Fibroblast of skin of left biceps (primary cell): ENCODE measurements around the gene OOSP3.
"Not testable (repeated sequence)": the region's sequence is repeated elsewhere in the genome, so short reads cannot be mapped to it uniquely, and the experiment has no call there.

Experiments used
- DNase-seq, 2 experiments: peaks; one replicate each; pipeline ENCODE4 v3.0.0-alpha.2; 2013; ENCODE audit warnings: low read depth in 2 of 2

OOSP3 gene, protein sequence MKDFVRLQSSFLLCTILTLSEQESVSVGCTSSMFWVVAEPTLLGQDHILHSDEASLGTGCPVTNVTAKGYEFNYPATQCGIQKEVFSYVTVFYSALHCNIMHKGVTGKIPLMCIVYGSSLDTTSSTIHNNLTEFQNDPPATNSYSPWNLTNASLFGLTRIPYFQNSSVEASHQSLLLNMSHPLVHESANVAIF

DNA sequence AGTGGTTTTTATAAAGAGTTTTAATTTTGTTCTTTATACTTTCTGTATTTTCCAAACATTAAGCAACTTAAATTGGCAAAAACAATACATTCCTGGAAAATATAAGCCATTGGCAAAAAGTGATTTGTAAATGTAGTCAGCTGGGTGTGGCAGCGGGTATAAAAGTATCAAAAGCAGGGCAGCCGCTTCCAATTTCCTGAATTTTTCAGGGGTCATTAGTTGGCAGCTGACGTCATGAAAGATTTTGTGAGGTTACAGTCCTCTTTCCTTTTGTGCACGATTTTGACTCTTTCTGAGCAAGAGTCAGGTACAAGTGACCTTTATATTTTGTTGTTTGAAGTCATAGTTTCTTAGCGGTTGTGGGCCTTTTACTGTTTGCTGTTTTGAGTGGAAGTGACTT, at the start of gene OOSP3:
TSS of gene OOSP3 (plus strand) at position 208 of the 400 bp plus-strand sequence. CDS start at position 235, 27 bp downstream.
- no peak for DNase-seq

DNA sequence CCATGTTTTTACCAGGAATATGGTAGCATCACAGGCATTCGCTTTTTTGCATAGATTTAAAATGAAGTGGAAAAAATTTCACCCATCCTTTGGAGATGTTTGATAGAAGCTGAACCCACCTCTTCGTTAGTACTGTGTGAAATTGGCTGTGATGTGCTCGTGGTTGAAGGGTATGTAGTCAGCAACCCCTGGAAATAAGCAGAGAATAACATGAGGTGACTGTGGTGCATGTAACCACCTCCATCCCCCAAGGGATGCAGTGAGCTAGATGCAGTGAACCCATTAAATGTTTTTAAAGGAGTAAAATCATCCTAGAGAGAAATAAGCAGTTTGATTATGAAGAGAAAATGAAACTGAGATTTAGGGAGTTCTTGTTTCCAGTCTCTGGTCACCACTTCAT, 49.2 kb upstream of the OOSP3 start:
- no peak for DNase-seq

DNA sequence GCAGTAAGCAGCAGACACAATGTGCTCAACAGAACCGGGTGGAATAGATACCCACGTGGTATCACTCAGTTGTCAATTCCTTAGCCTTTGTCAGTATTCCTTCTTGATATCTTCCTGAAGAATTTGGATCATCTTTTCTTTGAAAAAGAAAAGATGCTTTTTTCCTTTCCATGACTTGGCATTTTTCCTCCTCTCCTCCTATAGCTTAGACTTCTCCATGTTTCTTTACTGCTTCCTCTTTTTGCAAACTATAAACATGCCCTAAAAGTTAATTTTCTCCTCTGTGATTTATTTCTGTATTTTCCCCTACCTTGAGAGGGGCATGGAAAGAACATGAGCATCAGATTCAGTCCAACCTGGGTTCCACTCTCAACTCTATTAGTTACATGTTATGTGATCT, 45.0 kb upstream of the OOSP3 start:
- no peak for DNase-seq

DNA sequence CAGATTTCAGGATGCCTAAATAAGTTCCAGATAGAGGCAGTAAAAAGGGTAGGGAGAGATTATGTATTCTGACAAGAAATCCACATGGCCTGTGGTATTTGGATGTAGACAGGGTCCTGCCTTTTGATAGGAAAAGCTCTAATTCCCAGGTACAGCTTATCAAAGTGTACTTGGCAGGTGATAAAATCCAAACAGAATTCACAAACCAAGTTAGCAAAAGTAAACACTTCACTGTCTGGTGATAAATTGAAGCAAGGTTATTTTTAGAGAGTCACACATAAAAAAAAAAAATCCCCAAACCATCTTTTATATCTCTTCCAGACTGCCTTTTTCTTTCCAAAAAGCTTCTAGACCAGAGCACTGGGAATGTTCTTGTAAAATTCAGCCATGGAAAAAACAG, 39.0 kb upstream of the OOSP3 start:
- DNase-seq = no peak

DNA sequence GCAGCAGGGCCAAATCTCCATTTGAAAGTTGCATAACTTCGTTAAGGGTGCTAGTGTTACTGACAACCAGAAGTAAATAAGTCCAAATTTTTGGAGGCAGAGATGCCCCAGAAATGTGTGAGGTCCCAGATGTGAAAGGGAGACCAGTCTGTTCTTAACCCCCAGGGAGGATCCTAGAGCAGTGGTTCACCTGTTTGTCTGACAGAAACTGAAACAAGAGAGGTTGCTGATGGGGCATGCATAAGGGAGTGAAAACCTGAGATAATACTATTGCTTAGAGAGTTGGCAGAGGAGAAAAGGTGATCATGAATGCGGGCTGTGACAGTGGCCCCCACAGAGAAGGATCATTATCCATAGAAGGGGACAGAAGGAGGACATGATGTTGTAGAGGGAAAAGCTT, 37.1 kb upstream of the OOSP3 start:
- DNase-seq = no peak

DNA sequence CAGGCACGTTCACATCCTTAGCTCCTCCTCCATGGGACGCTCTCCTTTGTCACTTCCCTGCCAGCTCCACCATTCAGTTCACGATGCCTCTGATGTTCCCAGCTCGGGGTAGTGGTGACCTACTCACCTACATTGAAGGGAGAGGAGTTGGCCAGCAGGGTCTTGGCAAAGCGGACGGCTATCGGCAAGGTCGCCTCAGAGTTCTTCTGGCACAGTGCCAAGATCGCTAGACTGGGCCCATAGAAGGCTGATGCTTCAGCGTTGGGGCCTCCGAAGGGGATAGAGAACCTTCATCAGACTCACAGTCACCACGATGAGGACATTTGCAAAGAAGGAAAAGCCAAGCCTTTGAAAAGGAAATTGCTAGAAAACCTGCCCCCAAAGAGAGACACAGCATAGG, 36.3 kb upstream of the OOSP3 start:
- DNase-seq = no peak

DNA sequence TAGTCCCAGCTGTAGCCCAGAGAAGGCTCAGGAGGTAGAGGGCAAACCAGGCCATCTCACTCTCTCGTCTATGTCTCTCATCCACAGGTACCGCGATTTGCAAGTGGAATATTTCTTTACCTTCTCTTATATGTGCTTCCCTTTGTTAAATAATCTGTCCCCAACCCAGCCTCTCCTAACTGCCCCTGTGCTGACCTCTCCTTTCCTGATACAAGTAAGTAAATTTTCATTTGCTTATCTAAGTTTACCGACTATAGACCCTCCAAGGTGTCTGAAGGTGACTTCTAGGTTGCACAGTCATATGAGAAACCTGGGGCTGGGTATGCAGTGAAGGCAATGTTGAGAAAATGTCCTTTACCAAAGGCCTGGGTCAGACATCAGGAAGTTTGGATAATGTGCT, 33.2 kb upstream of the OOSP3 start, which contains the start of gene CBLIF:
TSS of gene CBLIF (minus strand) at position 101 of the 400 bp plus-strand sequence. CDS start at position 55, 46 bp downstream.
- DNase-seq = no peak

DNA sequence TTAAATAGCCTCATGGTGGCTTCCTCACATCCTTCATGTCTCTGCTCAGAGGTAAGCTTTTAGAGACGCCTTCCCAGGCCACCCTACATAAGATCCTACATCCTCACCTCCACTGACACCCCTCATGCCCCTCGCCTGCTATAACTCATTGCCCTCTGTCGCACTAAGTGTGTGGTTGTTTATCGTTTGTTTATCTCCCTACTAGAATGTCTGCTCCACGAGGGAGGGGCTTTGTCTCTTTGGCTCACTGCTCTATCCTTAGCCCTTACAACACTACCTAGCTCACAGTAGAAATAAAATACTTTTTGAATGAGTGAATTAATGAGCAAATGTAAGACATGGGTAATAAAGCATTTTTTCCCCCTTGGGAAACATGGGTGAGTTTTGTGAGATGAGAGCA, 32.0 kb upstream of the OOSP3 start:
- DNase-seq = no peak

DNA sequence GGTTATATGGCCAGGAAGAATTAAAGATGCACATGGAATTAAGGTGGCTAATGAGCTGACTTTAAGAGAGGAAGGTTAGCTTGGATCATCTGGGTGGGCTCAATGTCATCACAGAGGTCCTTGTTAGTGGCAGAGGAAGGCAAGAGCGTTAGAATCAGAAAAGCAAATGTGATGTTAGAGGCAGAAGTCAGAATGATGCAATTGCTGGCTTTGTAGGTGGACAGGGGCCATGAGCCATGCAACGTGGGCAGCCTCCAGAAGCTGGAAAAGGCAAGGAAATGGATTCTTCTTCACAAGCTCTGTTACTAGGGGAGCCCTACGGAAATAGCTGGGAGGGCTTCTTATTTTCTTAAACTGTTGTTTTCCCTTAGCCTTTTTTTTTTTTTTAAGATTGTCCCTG, 31.0 kb upstream of the OOSP3 start:
- no peak for DNase-seq

DNA sequence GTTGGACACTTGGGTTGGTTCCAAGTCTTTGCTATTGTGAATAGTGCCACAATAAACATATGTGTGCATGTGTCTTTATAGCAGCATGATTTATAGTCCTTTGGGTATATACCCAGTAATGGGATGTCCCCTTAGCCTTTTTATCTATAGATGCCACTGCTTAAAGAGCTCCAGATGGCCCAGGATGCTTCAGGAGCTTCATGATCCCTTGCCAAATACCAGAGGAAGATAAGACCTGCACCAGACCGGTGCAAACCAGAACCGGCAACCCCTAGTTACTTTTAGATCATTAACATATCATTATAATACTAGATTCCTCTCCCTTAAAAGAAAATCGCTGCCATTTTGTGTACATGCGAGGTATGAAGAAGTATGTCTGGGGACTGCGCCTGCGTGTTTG, 30.1 kb upstream of the OOSP3 start:
- not testable (repeated sequence) for DNase-seq

DNA sequence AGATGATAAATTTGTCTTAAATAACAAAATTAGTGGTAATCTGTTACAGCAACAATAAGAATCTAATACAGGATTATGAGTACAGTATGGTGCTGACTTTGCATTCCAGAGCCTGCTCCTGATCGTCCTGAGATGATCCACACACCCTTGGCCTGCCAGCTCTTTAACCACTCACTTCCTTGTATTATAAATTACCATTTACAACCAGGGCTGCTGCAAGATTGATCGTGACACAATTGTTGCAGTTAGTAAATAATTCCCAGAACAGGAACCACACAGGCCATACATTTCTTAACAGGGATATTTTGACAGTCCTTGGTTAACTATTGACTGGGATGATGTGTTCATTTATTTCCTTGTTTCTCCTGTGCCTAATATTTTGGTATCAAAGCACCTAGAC, 29.5 kb upstream of the OOSP3 start:
- DNase-seq = no peak

DNA sequence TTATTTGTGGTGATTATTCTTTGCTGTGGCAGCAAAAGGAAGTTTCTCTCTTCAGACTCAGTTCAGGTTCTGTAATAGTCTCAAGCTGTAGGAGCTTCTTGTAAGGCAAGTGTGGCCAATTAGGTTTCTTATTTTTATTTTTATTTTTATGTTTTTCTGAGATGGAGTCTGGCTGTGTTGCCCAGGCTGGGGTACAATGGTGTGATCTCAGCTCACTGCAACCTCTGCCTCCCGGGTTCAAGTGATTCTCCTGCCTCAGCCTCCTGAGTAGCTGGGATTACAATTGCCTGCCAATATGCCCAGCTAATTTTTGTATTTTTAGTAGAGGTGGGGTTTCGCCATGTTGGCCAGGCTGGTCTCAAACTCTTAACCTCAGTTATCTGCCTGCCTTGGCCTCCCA, 29.0 kb upstream of the OOSP3 start:
- not testable (repeated sequence) for DNase-seq

DNA sequence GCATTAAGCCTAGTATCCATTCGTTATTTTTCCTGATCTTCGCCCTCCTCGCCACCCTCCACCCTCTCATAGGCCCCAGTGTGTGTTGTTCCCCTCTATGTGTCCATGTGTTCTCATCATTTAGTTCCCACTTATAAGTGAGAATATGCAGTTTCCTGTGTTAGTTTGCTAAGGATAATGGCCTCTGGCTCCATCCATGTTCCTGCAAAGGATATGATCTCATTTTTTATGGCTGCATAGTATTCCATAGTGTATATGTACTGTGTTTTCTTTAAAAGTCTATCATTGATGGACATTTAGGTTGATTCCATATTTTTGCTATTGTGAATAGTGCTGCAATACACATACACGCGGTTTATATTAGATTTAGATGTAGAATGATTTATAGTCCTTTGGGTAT, 27.2 kb upstream of the OOSP3 start:
- not testable (repeated sequence) for DNase-seq

DNA sequence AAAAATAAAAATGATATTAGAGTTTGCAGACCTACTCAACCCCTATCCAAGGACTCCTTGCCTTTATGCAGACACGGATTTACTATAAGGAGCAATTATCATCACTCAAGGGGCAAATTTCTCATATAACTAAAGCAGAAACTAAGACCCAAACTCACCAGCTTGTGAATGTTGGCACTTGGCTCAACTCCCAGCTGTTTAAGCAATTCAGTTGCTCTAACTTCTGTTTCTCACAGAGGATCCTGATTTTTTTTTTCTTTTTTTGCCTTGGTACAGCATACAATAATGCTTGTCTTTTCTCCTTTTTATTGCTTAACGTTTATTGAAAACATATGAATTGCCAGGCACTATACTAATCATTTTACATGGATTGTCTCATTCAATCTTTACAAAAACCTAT, 23.7 kb upstream of the OOSP3 start:
- DNase-seq = no peak

DNA sequence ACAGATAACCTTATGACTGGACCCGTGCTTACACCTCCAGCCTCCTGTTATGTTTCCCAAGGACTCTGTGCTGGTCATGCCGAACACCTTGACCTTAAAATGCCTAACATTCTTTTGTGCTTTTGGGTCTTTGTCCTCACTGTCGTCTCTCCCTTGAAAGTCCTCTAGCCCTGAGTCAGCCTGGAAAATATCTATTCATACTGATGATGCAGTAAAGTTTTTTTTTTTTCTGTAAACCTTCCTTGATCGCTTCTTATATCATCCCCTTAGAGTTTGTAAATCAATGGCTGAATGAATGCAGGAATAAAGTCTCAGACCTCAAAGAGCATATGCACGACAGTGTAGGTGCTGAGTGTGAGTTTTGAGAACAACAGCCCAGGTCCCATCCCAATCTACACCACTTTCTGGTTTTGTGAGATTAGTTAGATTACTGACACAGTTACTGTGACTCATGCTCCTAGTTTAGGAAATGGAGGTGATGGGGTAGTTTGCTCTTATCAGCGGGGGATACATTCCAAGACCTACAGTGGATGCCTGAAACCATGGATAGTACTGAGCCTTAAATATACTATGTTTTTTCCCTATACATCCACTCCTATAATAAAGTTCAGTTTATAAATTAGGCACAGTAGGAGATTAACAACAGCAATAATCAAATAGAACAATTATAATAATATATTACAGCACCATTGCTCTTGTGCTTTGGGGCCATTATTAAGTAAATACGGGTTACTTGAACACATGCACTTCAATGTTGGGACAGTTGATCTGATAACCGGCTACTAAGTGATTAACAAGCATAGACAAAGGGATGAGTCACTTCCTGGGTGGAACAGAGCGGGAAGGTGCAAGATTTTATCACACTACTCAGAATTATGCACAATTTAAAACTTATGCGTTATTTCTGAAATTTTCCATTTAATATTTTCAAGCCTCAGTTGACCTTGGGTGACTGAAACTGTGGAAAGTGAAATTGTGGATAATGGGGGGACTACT, 20.8 kb upstream of the OOSP3 start:
- no peak for DNase-seq

DNA sequence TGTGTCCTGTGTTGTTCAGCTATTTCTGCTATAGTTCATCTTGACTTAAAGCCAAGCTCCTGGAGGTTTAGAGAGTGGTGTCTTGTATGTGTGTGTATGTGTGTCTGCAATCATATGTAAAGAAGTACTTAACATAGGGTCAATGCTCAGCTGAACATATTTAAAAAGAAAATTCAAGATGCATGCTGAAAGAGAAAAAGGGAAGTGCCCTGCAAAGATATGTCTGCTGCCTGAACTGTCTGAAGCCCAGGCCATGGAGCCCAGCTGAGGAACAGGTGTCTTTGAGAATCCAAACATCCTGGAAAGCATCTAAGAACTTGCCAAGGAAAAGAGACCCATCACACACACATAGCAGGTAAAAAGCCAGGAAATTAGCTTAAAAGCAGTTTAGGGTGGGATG, 18.9 kb upstream of the OOSP3 start:
- DNase-seq = no peak

DNA sequence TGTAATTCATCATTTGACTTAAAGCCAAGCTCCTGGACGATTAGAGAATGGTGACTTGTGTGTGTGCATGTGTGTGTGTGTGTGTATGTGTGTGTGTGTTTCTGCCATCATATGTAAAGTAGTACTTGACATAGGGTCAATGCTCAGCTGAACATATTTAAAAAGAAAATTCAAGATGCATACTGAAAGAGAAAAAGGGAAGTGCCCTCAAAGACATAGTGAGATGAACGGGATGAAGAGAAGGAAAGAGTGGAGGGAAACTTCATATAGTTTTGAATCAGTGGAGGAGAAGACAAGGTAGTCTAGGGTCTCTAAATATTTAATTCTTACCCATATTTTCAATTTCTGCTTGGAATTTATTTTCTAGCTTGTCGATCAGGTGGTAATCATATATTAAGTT, 16.3 kb upstream of the OOSP3 start:
- no peak for DNase-seq

DNA sequence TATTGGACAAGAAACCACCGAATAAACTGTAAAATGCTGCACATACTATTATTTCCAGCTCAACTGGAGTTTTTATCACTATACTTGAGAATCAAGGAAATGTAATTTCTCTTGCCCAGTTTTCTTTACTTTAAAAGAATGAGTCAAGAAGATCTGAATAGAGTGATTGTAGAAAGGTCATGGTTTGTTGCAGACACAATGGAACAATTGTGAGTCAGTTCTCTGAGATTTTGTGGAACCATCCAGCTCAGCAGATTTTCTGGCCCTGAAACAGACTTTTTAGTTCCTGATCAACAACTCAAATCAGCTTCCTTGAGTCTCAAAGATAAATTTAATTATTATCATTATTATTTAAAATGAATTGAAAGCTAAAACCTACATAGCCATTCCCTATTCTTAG, 13.6 kb upstream of the OOSP3 start:
- no peak for DNase-seq

DNA sequence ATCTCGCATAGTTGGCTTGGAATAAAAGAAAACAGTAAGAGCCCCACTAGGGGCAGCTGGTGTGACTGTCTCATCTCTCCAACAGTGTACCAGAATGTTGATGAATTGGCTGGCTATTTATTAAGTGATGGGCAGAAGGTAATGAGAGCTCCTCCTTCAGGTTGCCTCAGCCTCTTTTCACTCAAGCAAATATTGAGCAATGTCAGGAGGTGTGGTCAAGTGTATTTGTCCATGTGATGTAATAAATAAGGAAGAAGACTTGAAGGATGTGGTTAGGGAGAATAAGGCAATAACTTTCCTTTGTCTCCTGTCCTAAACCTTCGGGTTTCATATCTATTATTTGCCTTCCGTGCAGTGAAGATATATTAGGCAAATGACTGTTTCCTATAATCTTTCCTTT, 12.2 kb upstream of the OOSP3 start, which contains the start of gene TCN1:
TSS of gene TCN1 (minus strand) at position 91 of the 400 bp plus-strand sequence. CDS start at position 74, 17 bp downstream.
- no peak for DNase-seq

DNA sequence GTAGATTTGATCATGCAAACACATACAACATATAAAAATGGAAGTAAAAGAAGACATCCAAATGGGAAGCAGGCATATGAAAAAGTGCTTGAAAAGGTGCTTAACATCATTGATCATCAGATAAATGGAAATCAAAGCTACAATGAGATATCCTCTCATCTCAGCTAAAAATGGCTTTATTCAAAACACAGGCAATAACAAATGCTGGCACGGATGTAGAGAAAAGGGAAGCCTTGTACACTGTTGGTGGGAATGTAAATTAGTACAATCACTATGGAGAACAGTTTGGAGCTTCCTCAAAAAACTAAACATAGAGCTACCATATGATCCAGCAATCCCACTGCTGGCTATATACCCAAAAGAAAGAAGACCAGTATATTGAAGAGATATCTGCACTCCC, 11.7 kb upstream of the OOSP3 start:
- DNase-seq = no peak

DNA sequence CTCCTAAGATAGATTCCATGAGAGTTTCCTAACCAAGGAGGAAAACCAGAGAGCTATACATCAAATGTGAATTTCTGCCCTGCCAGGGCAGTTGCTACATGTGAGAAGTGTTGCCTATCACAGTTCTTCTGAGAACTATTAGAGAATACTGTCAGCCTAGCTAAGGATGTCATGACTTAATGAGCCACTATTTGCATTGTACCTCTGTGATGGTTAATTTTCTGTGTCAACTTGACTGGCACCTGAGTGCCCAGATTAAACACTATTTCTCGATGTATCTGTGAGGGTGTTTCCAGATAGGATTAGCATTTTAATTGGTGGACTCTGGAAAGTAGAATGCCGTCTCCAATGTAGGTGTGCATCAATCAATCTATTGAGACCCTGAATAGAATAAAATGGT, 10.6 kb upstream of the OOSP3 start:
- DNase-seq = no peak

DNA sequence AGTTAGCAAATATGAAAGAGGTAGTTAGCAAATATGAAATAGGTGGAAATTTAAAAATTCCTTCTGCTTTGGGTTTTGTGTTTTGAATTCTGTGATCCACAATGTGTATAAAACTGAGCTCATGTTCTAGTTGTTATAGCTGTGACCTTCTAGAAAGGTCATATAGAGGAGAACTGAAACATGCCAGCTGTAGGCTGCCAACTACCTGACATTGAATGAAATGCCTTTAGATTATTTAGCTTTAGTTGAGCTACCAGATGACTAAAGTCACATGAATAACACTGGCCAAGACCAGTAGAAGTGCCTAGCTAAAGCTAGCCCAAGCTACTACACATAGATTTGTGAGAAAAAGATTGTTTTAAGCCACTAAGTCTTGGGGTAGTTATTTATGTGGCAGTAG, 6.5 kb upstream of the OOSP3 start:
- DNase-seq = no peak
